Measurements from ENCODE around the gene HLA-F.
A peak's percentile ranks its signal among the peaks of the same experiment; 100 is the strongest.

Gene HLA-F

GRCh38 chr6:29705389-29706231 is 17.6 kb upstream of the HLA-F start:
- DNase-seq (ENCODE audit: insufficient read length, low spot score) (peak; percentile 44), FAIRE-seq (peak; percentile 48)
- TF ChIP-seq POLR2A (IDR thresholded peaks at IDR 0.05; ENCODE audit: low read depth, low read length) = no peak

- no peak for FAIRE-seq
- DNase-seq (ENCODE audit: insufficient read length, low spot score) = no peak
- no peak for TF ChIP-seq POLR2A (IDR thresholded peaks at IDR 0.05; ENCODE audit: low read depth, low read length)
These were observed 14.6 kb upstream of the HLA-F start for GRCh38 chr6:29708432-29709179.

DNA sequence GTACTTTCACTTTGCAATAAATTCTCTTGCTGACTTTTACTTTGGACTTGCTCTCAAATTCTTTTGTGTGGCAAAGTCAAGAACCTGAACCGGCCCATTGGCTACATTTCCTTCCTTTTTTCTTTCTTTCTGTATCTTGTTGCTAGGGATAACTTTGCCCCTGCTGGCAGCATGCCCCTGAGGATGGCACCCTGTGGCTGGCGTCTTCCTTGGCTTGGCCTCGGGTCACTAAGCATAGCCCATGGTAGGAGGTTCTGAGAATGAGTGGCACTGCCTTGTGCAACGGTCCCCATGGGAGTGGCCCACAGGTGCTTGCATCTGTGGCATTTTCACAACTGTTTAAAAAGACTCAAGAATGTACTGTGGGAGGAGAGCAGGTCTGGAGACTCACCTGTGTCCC is 14.0 kb upstream of the HLA-F start:
- no peak for TF ChIP-seq POLR2A (IDR thresholded peaks at IDR 0.05; ENCODE audit: low read depth, low read length)
- FAIRE-seq (no peak), DNase-seq (ENCODE audit: insufficient read length, low spot score) (no peak)

- no peak for DNase-seq (ENCODE audit: insufficient read length, low spot score)
- FAIRE-seq = no peak
- TF ChIP-seq POLR2A (IDR thresholded peaks at IDR 0.05; ENCODE audit: low read depth, low read length) = no peak
These were observed 12.8 kb upstream of the HLA-F start for GRCh38 chr6:29710281-29710941.

DNA sequence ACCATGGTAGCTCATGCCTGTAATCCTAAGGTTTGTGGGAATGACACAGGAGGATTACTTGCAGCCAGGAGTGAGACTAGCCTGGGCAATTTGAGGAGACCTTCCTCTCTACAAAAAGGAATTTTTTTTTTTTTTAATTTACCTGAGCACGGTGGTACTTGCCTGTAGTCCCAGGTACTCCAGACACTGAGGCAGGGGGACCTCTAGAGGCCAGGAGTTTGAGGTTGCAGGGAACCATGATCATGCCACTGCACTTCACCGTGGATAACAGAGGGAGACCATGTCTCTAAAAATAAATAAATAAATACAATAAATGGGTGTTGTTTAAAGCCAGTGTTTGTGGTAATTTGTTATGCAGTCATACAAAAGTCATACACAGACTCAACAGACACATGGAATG is 2.4 kb upstream of the HLA-F start:
- no peak for TF ChIP-seq POLR2A (IDR thresholded peaks at IDR 0.05; ENCODE audit: low read depth, low read length)
- FAIRE-seq (no peak), DNase-seq (ENCODE audit: insufficient read length, low spot score) (no peak)

DNA sequence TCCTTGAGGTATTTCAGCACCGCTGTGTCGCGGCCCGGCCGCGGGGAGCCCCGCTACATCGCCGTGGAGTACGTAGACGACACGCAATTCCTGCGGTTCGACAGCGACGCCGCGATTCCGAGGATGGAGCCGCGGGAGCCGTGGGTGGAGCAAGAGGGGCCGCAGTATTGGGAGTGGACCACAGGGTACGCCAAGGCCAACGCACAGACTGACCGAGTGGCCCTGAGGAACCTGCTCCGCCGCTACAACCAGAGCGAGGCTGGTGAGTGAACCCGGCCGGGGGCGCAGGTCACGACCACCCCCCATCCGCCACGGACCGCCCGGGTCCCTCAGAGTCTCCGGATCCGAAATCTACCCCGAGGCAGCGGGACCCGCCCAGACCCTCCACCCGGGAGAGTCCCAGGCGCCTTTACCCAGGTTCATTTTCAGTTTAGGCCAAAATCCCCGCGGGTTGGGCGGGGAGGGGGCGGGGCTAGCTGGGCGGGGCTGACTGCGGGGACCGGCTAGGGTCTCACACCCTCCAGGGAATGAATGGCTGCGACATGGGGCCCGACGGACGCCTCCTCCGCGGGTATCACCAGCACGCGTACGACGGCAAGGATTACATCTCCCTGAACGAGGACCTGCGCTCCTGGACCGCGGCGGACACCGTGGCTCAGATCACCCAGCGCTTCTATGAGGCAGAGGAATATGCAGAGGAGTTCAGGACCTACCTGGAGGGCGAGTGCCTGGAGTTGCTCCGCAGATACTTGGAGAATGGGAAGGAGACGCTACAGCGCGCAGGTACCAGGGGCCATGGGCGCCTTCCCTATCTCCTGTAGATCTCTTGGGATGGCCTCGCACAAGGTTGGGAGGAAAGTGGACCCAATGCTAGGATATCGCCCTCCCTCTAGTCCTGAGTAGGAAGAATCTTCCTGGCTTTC is 693 bp downstream of the HLA-F start:
- FAIRE-seq (no peak), DNase-seq (ENCODE audit: insufficient read length, low spot score) (no peak)
- TF ChIP-seq POLR2A (IDR thresholded peaks at IDR 0.05; ENCODE audit: low read depth, low read length) = no peak

- FAIRE-seq = no peak
- no peak for TF ChIP-seq POLR2A (IDR thresholded peaks at IDR 0.05; ENCODE audit: low read depth, low read length)
- no peak for DNase-seq (ENCODE audit: insufficient read length, low spot score)
These were observed 2.0 kb downstream of the HLA-F start for GRCh38 chr6:29724937-29725869.

DNA sequence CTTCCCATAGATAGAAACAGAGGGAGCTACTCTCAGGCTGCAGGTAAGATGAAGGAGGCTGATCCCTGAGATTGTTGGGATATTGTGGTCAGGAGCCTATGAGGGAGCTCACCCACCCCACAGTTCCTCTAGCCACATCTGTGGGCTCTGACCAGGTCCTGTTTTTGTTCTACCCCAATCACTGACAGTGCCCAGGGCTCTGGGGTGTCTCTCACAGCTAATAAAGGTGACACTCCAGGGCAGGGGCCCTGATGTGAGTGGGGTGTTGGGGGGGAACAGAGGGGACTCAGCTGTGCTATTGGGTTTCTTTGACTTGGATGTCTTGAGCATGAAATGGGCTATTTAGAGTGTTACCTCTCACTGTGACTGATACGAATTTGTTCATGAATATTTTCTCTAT is 2.8 kb downstream of the HLA-F start:
- FAIRE-seq = no peak
- no peak for TF ChIP-seq POLR2A (IDR thresholded peaks at IDR 0.05; ENCODE audit: low read depth, low read length)

DNA sequence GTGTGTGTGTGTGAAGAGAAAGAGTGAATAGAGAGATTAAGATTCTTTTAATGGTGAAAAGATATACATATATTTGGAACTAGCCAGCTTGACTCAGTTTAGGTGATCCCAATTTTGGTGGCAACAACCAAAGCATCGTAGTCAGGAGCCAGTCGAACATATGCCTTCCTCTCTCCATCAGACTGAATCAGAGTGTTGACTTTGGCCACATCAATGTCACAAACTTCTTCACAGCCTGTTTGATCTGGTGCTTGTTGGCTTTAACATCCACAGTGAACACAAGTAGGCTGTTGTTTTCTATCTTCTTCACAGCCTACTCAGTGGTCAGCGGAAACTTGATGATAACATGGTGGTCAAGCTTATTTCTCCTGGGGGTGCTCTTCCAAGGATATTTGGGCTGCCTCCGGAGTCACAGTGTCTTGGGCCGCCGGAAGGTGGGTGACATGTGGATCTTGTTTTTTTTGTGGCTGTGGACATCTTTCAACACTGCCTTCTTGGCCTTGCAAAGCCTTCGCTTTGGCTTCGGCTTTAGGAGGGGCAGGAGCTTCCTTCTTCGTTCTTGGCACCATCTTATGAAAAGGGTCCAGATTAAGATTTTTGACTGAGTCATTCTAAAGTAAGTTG is 3.4 kb downstream of the HLA-F start:
- FAIRE-seq (no peak), DNase-seq (ENCODE audit: insufficient read length, low spot score) (no peak)
- TF ChIP-seq POLR2A (IDR thresholded peaks at IDR 0.05; ENCODE audit: low read depth, low read length) = no peak

More for the DNA sequence above, 2.8 kb downstream of the HLA-F start:
- no peak for DNase-seq (ENCODE audit: insufficient read length, low spot score)

DNA sequence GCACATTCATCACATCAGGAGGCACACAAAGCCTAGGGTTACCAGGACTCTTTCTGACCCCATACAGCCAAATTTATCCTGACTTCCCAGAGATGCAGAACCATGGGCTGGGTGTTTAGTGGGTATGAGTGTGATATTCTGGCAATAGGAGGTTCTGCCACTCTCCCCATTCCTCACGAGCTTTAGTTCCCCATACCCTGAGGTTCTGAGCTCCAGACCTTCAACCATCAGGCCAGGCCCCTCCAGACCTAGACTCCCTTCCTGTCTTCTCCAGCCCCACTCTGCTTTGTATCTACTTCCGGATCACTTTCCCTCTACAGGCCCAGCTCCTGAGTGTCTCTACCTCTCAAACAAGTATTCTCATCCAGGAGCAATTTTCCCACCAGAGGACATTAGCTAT is 4.4 kb downstream of the HLA-F start:
- no peak for DNase-seq (ENCODE audit: insufficient read length, low spot score)
- TF ChIP-seq POLR2A (IDR thresholded peaks at IDR 0.05; ENCODE audit: low read depth, low read length) = no peak
- no peak for FAIRE-seq

GRCh38 chr6:29728173-29728874 is 5.1 kb downstream of the HLA-F start:
- FAIRE-seq = no peak
- TF ChIP-seq POLR2A (IDR thresholded peaks at IDR 0.05; ENCODE audit: low read depth, low read length) = no peak
- DNase-seq (ENCODE audit: insufficient read length, low spot score) = no peak
